H1 (cell line): ENCODE data around the gene BAZ2B. TPM values are rescaled to one million over a fixed set of nuclear protein-coding genes. Genes with fewer than 3 reads are reported as not detected.

Source experiments
- CTCF ChIA-PET: fragments of 300-600 bp; sonication (Branson Sonifier 250); formaldehyde crosslinking; loops from one replicate; lab custom pipeline; 2021; ENCODE audit not compliant: partially characterized antibody; lab: Charles Lee
- POLR2A ChIA-PET: fragments of 300-600 bp; sonication (Branson Sonifier 250); formaldehyde crosslinking; loops from one replicate; lab custom pipeline; 2021; ENCODE audit warnings: inconsistent platforms; ENCODE audit not compliant: partially characterized antibody; lab: Charles Lee
- DNase-seq, 2 experiments: peaks; one replicate each; pipeline versions ENCODE4 v3.0.0 to v3.0.0-alpha.2; 2010 to 2022; ENCODE audit warnings: low spot score in 2 of 2, low read depth in 1 of 2, mixed read lengths in 1 of 2
- FAIRE-seq: peaks from 2 replicates; lab custom pipeline; 2011; peaks lifted over from hg19 to GRCh38; lab: Jason Lieb, UNC
- H2AFZ ChIP-seq: 2 replicates; pipeline ENCODE4 v1.8.1; 2012; ENCODE audit warnings: low read length, inconsistent platforms
- H2AK5ac ChIP-seq: 2 replicates; pipeline ENCODE4 v1.6.1; 2013; ENCODE audit warnings: low read depth, low read length
- H2BK120ac ChIP-seq: replicated peaks from 2 replicates; pipeline ENCODE3; 2013; ENCODE audit warnings: low read depth, low read length, inconsistent platforms
- H2BK12ac ChIP-seq: 2 replicates; pipeline ENCODE4 v1.6.1; 2013; ENCODE audit warnings: low read depth, low read length
- H2BK15ac ChIP-seq: 2 replicates; pipeline ENCODE4 v1.6.1; 2013; ENCODE audit warnings: low read length
- H2BK20ac ChIP-seq: 2 replicates; pipeline ENCODE4 v1.6.1; 2013; ENCODE audit warnings: low read length
- H2BK5ac ChIP-seq: 2 replicates; pipeline ENCODE4 v1.6.1; 2013; ENCODE audit warnings: low read depth, low read length
- H3K14ac ChIP-seq: 2 replicates; pipeline ENCODE4 v1.6.1; 2013; ENCODE audit warnings: inconsistent platforms; ENCODE audit not compliant: insufficient read length
- H3K18ac ChIP-seq: 2 replicates; pipeline ENCODE4 v1.6.1; 2013; ENCODE audit warnings: low read length; ENCODE audit errors: extremely low read depth
- H3K23ac ChIP-seq: 2 replicates; pipeline ENCODE4 v1.6.1; 2013; ENCODE audit warnings: inconsistent platforms; ENCODE audit not compliant: insufficient read length
- H3K23me2 ChIP-seq: 2 replicates; pipeline ENCODE4 v1.6.1; 2013; ENCODE audit warnings: low read depth, low read length
- H3K27ac ChIP-seq: 2 replicates; pipeline ENCODE4 v1.6.1; 2011; ENCODE audit warnings: low read depth, low read length, inconsistent platforms
- H3K27me3 ChIP-seq, 4 experiments: replicated peaks in 1 of 4; 1 replicate in 1 of 4; 2 replicates in 3 of 4; pipeline versions ENCODE4 v1.6.1 to v1.8.1; 2011 to 2013; ENCODE audit warnings: low read length in 3 of 4, mild to moderate bottlenecking in 3 of 4, inconsistent platforms in 2 of 4, mixed read lengths in 2 of 4, moderate library complexity in 1 of 4; ENCODE audit not compliant: control insufficient read depth in 3 of 4, insufficient read depth in 3 of 4; ENCODE audit errors: extremely low read depth in 1 of 4
- H3K36me3 ChIP-seq, 4 experiments: 2 replicates each; pipeline versions ENCODE4 v1.6.1 to v1.8.1; 2011 to 2013; ENCODE audit warnings: mild to moderate bottlenecking in 4 of 4, low read length in 3 of 4, moderate library complexity in 2 of 4, control low read depth in 1 of 4, inconsistent platforms in 1 of 4; ENCODE audit not compliant: insufficient read depth in 4 of 4, control insufficient read depth in 2 of 4
- H3K4ac ChIP-seq: replicated peaks from 2 replicates; pipeline ENCODE3; 2013; ENCODE audit warnings: low read length, low read depth, mixed read lengths, inconsistent platforms; ENCODE audit not compliant: insufficient read length
- H3K4me1 ChIP-seq, 4 experiments: replicated peaks in 1 of 4; 1 replicate in 1 of 4; 2 replicates in 3 of 4; pipeline versions ENCODE4 v1.6.1 to v1.8.1; 2011 to 2013; ENCODE audit warnings: low read length in 3 of 4, inconsistent platforms in 2 of 4, mixed read lengths in 1 of 4; ENCODE audit not compliant: insufficient read depth in 4 of 4, control insufficient read depth in 3 of 4
- H3K4me2 ChIP-seq, 2 experiments: 2 replicates each; pipeline versions ENCODE4 v1.6.1 to v1.8.1; 2011 to 2013; ENCODE audit warnings: low read depth in 2 of 2, low read length in 2 of 2, control low read depth in 1 of 2, inconsistent platforms in 1 of 2, mild to moderate bottlenecking in 1 of 2; ENCODE audit not compliant: insufficient read depth in 1 of 2
- H3K4me3 ChIP-seq, 4 experiments: fragments of 200-600, 300-600 bp in 1 of 4; sonication (generic), shearing (Covaris generic), sonication (Bioruptor Twin) in 1 of 4; 2 replicates each; pipeline versions ENCODE4 v1.5.1 to v1.8.1; 2011 to 2016; ENCODE audit warnings: low read length in 4 of 4, low read depth in 3 of 4, control low read depth in 2 of 4, inconsistent platforms in 2 of 4, mild to moderate bottlenecking in 2 of 4, mixed read lengths in 1 of 4, moderate library complexity in 1 of 4; ENCODE audit not compliant: insufficient read depth in 2 of 4; ENCODE audit errors: extremely low read depth in 1 of 4
- H3K56ac ChIP-seq: replicated peaks from 2 replicates; pipeline ENCODE3; 2013; ENCODE audit warnings: low read depth, mild to moderate bottlenecking, mixed read lengths, low read length, inconsistent platforms; ENCODE audit not compliant: insufficient read length
- H3K79me1 ChIP-seq: 2 replicates; pipeline ENCODE4 v1.6.1; 2013; ENCODE audit warnings: low read depth, low read length, control low read depth
- H3K79me2 ChIP-seq, 2 experiments: 2 replicates each; pipeline versions ENCODE4 v1.6.1 to v1.8.1; 2012 to 2013; ENCODE audit warnings: low read length in 2 of 2, mild to moderate bottlenecking in 2 of 2, inconsistent platforms in 1 of 2; ENCODE audit not compliant: insufficient read depth in 2 of 2, control insufficient read depth in 1 of 2
- H3K9ac ChIP-seq, 4 experiments: replicated peaks in 1 of 4; 1 replicate in 1 of 4; 2 replicates in 3 of 4; pipeline versions ENCODE4 v1.6.1 to v1.8.1; 2011 to 2013; ENCODE audit warnings: low read depth in 3 of 4, low read length in 3 of 4, control low read depth in 2 of 4, mild to moderate bottlenecking in 2 of 4, moderate library complexity in 2 of 4, inconsistent platforms in 1 of 4; ENCODE audit errors: extremely low read depth in 1 of 4
- H3K9me3 ChIP-seq, 2 experiments: 2 replicates each; pipeline versions ENCODE4 v1.6.1 to v1.8.1; 2012 to 2013; ENCODE audit warnings: mild to moderate bottlenecking in 2 of 2, moderate library complexity in 2 of 2, control low read depth in 1 of 2, inconsistent platforms in 1 of 2, low read depth in 1 of 2, low read length in 1 of 2, mixed read lengths in 1 of 2; ENCODE audit not compliant: insufficient read depth in 2 of 2
- H4K20me1 ChIP-seq, 2 experiments: replicated peaks in 1 of 2; 2 replicates each; pipeline versions ENCODE3 to v1.8.1; 2011 to 2013; ENCODE audit warnings: inconsistent platforms in 2 of 2, low read length in 2 of 2, mild to moderate bottlenecking in 1 of 2; ENCODE audit not compliant: insufficient read depth in 2 of 2, control insufficient read depth in 1 of 2
- H4K5ac ChIP-seq: 2 replicates; pipeline ENCODE4 v1.6.1; 2013; ENCODE audit warnings: low read length, low read depth, mixed read lengths, inconsistent platforms; ENCODE audit not compliant: insufficient read length
- H4K8ac ChIP-seq: 2 replicates; pipeline ENCODE4 v1.8.0; 2013; ENCODE audit warnings: mild to moderate bottlenecking, moderate library complexity, low read length, inconsistent platforms; ENCODE audit not compliant: insufficient read depth; ENCODE audit errors: extremely low read depth
- H4K91ac ChIP-seq: replicated peaks from 2 replicates; pipeline ENCODE3; 2013; ENCODE audit warnings: low read length, mixed read lengths, inconsistent platforms; ENCODE audit not compliant: insufficient read length
- CEBPB ChIP-seq: IDR thresholded peaks from 2 replicates; pipeline ENCODE4 v1.6.1; 2012; ENCODE audit warnings: low read depth, low read length
- CREB1 ChIP-seq: IDR thresholded peaks from 2 replicates; pipeline ENCODE4 v1.6.1; 2012; ENCODE audit warnings: inconsistent platforms
- E2F6 ChIP-seq: IDR thresholded peaks from 2 replicates; pipeline ENCODE4 v1.6.1; 2012; ENCODE audit warnings: inconsistent platforms
- EP300 ChIP-seq, 2 experiments: IDR thresholded peaks; 1 replicate in 1 of 2; 2 replicates in 1 of 2; pipeline ENCODE4 v1.6.1; 2011 to 2012; ENCODE audit warnings: low read depth in 2 of 2, low read length in 2 of 2, mild to moderate bottlenecking in 2 of 2, borderline replicate concordance in 1 of 2, inconsistent platforms in 1 of 2, moderate library complexity in 1 of 2
- GTF2F1 ChIP-seq: IDR thresholded peaks from 2 replicates; pipeline ENCODE4 v1.6.1; 2012; ENCODE audit warnings: low read depth, low read length, improper control_type of control experiment, borderline replicate concordance
- HDAC6 ChIP-seq: IDR thresholded peaks from one replicate; pipeline ENCODE4 v1.7.1; 2012; ENCODE audit warnings: low read depth, mild to moderate bottlenecking, inconsistent platforms, low read length, moderate library complexity
- POLR2A ChIP-seq, 2 experiments: IDR thresholded peaks; 1 replicate in 1 of 2; 2 replicates in 1 of 2; pipeline ENCODE4 v1.6.1; 2011; ENCODE audit warnings: low read depth in 2 of 2, low read length in 2 of 2, mild to moderate bottlenecking in 2 of 2; ENCODE audit errors: control extremely low read depth in 1 of 2
- POU5F1 ChIP-seq: IDR thresholded peaks from 2 replicates; pipeline ENCODE4 v1.6.1; 2011; ENCODE audit warnings: low read depth, mild to moderate bottlenecking, low read length, moderate library complexity
- RAD21 ChIP-seq, 2 experiments: IDR thresholded peaks in 1 of 2; conservative IDR thresholded peaks in 1 of 2; 2 replicates each; pipeline ENCODE4 v1.6.1; 2011; ENCODE audit warnings: low read depth in 2 of 2, low read length in 2 of 2, improper control_type of control experiment in 1 of 2, inconsistent platforms in 1 of 2, mild to moderate bottlenecking in 1 of 2, moderate library complexity in 1 of 2
- RBBP5 ChIP-seq: IDR thresholded peaks from 2 replicates; pipeline ENCODE4 v1.7.1; 2012; ENCODE audit warnings: low read depth, mild to moderate bottlenecking, inconsistent platforms, low read length, moderate library complexity, borderline replicate concordance
- RNF2 ChIP-seq: fragments of 200-900, 300-1000 bp; sonication (generic); IDR thresholded peaks from 2 replicates; pipeline ENCODE4 v1.7.1; 2016; ENCODE audit warnings: borderline replicate concordance, low read depth, mild to moderate bottlenecking, antibody characterized with exemption, low read length; ENCODE audit not compliant: poor library complexity, severe bottlenecking; ENCODE audit errors: missing control alignments
- RXRA ChIP-seq: IDR thresholded peaks from 2 replicates; pipeline ENCODE4 v1.6.1; 2011; ENCODE audit warnings: low read depth, mild to moderate bottlenecking, low read length, moderate library complexity; ENCODE audit not compliant: insufficient read depth
- SP1 ChIP-seq: IDR thresholded peaks from 2 replicates; pipeline ENCODE4 v1.6.1; 2011; ENCODE audit warnings: low read depth, low read length
- TAF7 ChIP-seq: optimal IDR thresholded peaks from 2 replicates; pipeline ENCODE3; 2011; ENCODE audit warnings: low read depth, mild to moderate bottlenecking, inconsistent platforms, low read length, moderate library complexity, borderline replicate concordance
- WGBS, 2 experiments: shearing (Covaris generic) in 1 of 2; methylation state at CpG; one replicate each; pipeline versions ENCODE4 v1.1.6 to v1.1.7; 2013 to 2015; ENCODE audit warnings: low lambda C conversion rate in 2 of 2, mixed read lengths in 2 of 2, inconsistent platforms in 1 of 2, low coverage in 1 of 2, missing lambda C conversion rate in 1 of 2; ENCODE audit not compliant: insufficient replicate concordance in 2 of 2, insufficient coverage in 1 of 2, insufficient read length in 1 of 2; ENCODE audit errors: extremely low coverage in 1 of 2, missing lambda C conversion rate in 1 of 2; 5-methylcytosine and 5-hydroxymethylcytosine counted together
- polyA plus RNA-seq, 7 experiments: library from polyadenylated mRNA; depleted of rRNA in 3 of 7; stranded (reverse) in 5 of 7; unstranded in 2 of 7; fragments of >200 nt in 5 of 7; fragments of 200-250 nt in 2 of 7; gene quantifications; 1 replicate in 5 of 7; 2 replicates in 1 of 7; 4 replicates in 1 of 7; pipeline versions ENCODE4 v1.2.1 to v1.2.3, GENCODE V29; 2011 to 2013; ENCODE audit warnings: missing spikeins in 2 of 7, mixed read lengths in 2 of 7
- total RNA-seq: library from RNA; stranded (reverse); fragmentation: NEBNext Ultra II Directional; extraction: Animal tissue kit (Norgen Biotek cat#: 25700); gene quantifications from 2 replicates; pipeline ENCODE4 v1.2.1, GENCODE V29; 2021

BAZ2B gene
- total and polyA plus RNA-seq, 2 of the 8 experiments (the other 6 are each of a cell fraction or from before 2014, with no cell fraction given): 15.2 to 46.3 TPM

- H3K4me2 ChIP-seq: no peak overlapping the region
- no peak overlapping the region for H4K8ac ChIP-seq
- H3K9ac ChIP-seq: no peak overlapping the region
- no peak for FAIRE-seq
- H3K4ac ChIP-seq: no peak overlapping the region
- DNase-seq: no peak
- H3K36me3 ChIP-seq: peaks cover 0 to 9% (median 2%) of the 10 kb centered on the region in 4 experiments; a peak in 5 of 8 replicates
- H2AK5ac ChIP-seq: no peak overlapping the region
- H4K20me1 ChIP-seq: no peaks in the 10 kb centered on the region
- H2BK20ac ChIP-seq: no peak overlapping the region
- no peak overlapping the region for H2AFZ ChIP-seq
- POLR2A ChIA-PET: no interaction called here
- no peaks in the 10 kb centered on the region for H3K23me2 ChIP-seq
- CTCF ChIA-PET: interaction anchor here (0.5 to 1.5 kb wide), 4 partner anchors 8 to 393 kb away, joined by 3 to 4 read pairs (median 3); no protein-coding TSS in a partner anchor
- no peaks in the 10 kb centered on the region for H3K4me1 ChIP-seq
- H3K23ac ChIP-seq: no peak overlapping the region
- no peaks in the 10 kb centered on the region for H3K27me3 ChIP-seq
- no peak overlapping the region for H4K91ac ChIP-seq
- no peak overlapping the region for H2BK5ac ChIP-seq
- no peak overlapping the region for H3K4me3 ChIP-seq
- WGBS, 2 experiments: 93% methylated on average over 2 of the region's 2 CpGs; no CpG with 5 or more reads in 1 of the 2 experiments
- H3K56ac ChIP-seq: no peak overlapping the region
- no peaks in the 10 kb centered on the region for H3K79me2 ChIP-seq
- no peak overlapping the region for H3K14ac ChIP-seq
- no peaks in the 10 kb centered on the region for H3K9me3 ChIP-seq
- no peak overlapping the region for H3K18ac ChIP-seq
- no peaks in the 10 kb centered on the region for H3K79me1 ChIP-seq
- no peak overlapping the region for H2BK15ac ChIP-seq
- H2BK12ac ChIP-seq: no peak overlapping the region
- no peak for TF ChIP-seq RAD21 (IDR thresholded peaks at IDR 0.05 in 1 of 2, conservative IDR thresholded peaks at IDR 0.05 in 1 of 2; ENCODE audit: low read depth in 2 of 2, low read length in 2 of 2)
- no peak for TF ChIP-seq RNF2
- TF ChIP-seq SP1: no peak
- no peak for TF ChIP-seq GTF2F1
- no peak for TF ChIP-seq TAF7
- no peak for TF ChIP-seq POU5F1
- TF ChIP-seq POLR2A (IDR thresholded peaks at IDR 0.05; ENCODE audit: control extremely low read depth in 1 of 2, low read depth in 2 of 2, low read length in 2 of 2): no peak
- TF ChIP-seq CREB1: no peak
- no peak for TF ChIP-seq CEBPB
- TF ChIP-seq RXRA: no peak
- TF ChIP-seq HDAC6: no peak
- TF ChIP-seq E2F6: no peak
- no peak for TF ChIP-seq RBBP5
- TF ChIP-seq EP300 (IDR thresholded peaks at IDR 0.05; ENCODE audit: borderline replicate concordance in 1 of 2, low read depth in 2 of 2, low read length in 2 of 2): no peak
- TF ChIP-seq, all 59 proteins: peak for 0
- H2BK120ac ChIP-seq: no peak overlapping the region
- no peak overlapping the region for H3K27ac ChIP-seq
- H4K5ac ChIP-seq: no peak overlapping the region
Observed at GRCh38 chr2:159476329-159476728, 140.0 kb downstream of the BAZ2B start.
